ENCODE data around the gene ENGASE. TPM values are rescaled to one million over a fixed set of nuclear protein-coding genes. Genes with fewer than 3 reads are reported as not detected.

ENGASE gene
- total RNA-seq, 1 experiment from 2014 or later = 34.5 TPM

- POLR2A ChIA-PET (ENCODE audit: unreplicated experiment) = interaction anchor here (0.6 to 1.4 kb wide), 5 partner anchors 10 to 919 kb away, joined by 3 to 25 read pairs (median 7); no protein-coding TSS in a partner anchor
- peak; percentile 95 for DNase-seq
- no peaks in the 10 kb centered on the region for H3K79me2 ChIP-seq (ENCODE audit: low read length)
- peaks cover 45% of the 10 kb centered on the region for H3K4me1 ChIP-seq (ENCODE audit: insufficient read depth, low read length)
- H3K9ac ChIP-seq (ENCODE audit: low read length) = peak overlapping the region; percentile 56
- no peaks in the 10 kb centered on the region for H3K9me3 ChIP-seq (ENCODE audit: low read length)
- H3K4me2 ChIP-seq (ENCODE audit: low read length) = peak overlapping the region; percentile 81
- no peaks in the 10 kb centered on the region for H3K9me2 ChIP-seq (replicated peaks; ENCODE audit: low read length)
- intact Hi-C loops (cut with micrococcal nuclease) = loop anchor here (1.0 kb wide), 1 partner anchor 10 kb away; no protein-coding TSS in a partner anchor
- no peaks in the 10 kb centered on the region for H3F3A ChIP-seq (ENCODE audit: low read length, unreplicated experiment)
- ATAC-seq = peak; percentile 61
- no peaks in the 10 kb centered on the region for H3K36me3 ChIP-seq (ENCODE audit: low read depth, low read length)
- TF ChIP-seq EZH2phosphoT487 (IDR thresholded peaks at IDR 0.05; ENCODE audit: borderline replicate concordance, low read length) (no peak), CTCF (conservative IDR thresholded peaks at IDR 0.05; ENCODE audit: low read depth, low read length) (peak; percentile 34; the same call in 1 of the 2 replicates)
- H2AFZ ChIP-seq (ENCODE audit: low read length) = peak overlapping the region; percentile 58
- peak overlapping the region; percentile 56 for H3K4me3 ChIP-seq (ENCODE audit: low read length)
- no peaks in the 10 kb centered on the region for H3K27me3 ChIP-seq (ENCODE audit: low read length)
- no peaks in the 10 kb centered on the region for H4K20me1 ChIP-seq (ENCODE audit: low read length)
- BruUV-seq (replicated peaks) = no TSS peak
- peak overlapping the region; percentile 85 for H3K27ac ChIP-seq (ENCODE audit: low read length)
- CTCF ChIA-PET = interaction anchor here (0.5 to 2.5 kb wide), 6 partner anchors 10 to 19 kb away, joined by 4 to 32 read pairs (median 12); no protein-coding TSS in a partner anchor
Observed at GRCh38 chr17:79026376-79027273, 48.0 kb upstream of the ENGASE start.

- POLR2A ChIA-PET (ENCODE audit: unreplicated experiment) = interaction anchor here (1.4 kb wide), 2 partner anchors 9 to 31 kb away, joined by 7 to 25 read pairs; no protein-coding TSS in a partner anchor
- CTCF ChIA-PET = interaction anchor here (0.8 to 2.5 kb wide), 4 partner anchors 9 to 18 kb away, joined by 9 to 32 read pairs (median 16); no protein-coding TSS in a partner anchor
- H3K27me3 ChIP-seq (ENCODE audit: low read length) = no peaks in the 10 kb centered on the region
- H3K36me3 ChIP-seq (ENCODE audit: low read depth, low read length) = no peaks in the 10 kb centered on the region
- H3K4me3 ChIP-seq (ENCODE audit: low read length) = peak overlapping the region; percentile 56; the same call in 1 of the 2 replicates
- H3K4me2 ChIP-seq (ENCODE audit: low read length) = peak overlapping the region; percentile 81
- H4K20me1 ChIP-seq (ENCODE audit: low read length) = no peaks in the 10 kb centered on the region
- H3F3A ChIP-seq (ENCODE audit: low read length, unreplicated experiment) = no peaks in the 10 kb centered on the region
- no TSS peak for BruUV-seq (replicated peaks)
- no peaks in the 10 kb centered on the region for H3K79me2 ChIP-seq (ENCODE audit: low read length)
- peak overlapping the region; percentile 85 for H3K27ac ChIP-seq (ENCODE audit: low read length)
- no peaks in the 10 kb centered on the region for H3K9me3 ChIP-seq (ENCODE audit: low read length)
- H3K4me1 ChIP-seq (ENCODE audit: insufficient read depth, low read length) = peaks cover 45% of the 10 kb centered on the region
- peak overlapping the region; percentile 0; the same call in 1 of the 2 replicates for H3K9ac ChIP-seq (ENCODE audit: low read length)
- H3K9me2 ChIP-seq (replicated peaks; ENCODE audit: low read length) = no peaks in the 10 kb centered on the region
- no peak for TF ChIP-seq EZH2 (IDR thresholded peaks at IDR 0.05; ENCODE audit: low read length, unreplicated experiment)
- no peak overlapping the region for H2AFZ ChIP-seq (ENCODE audit: low read length)
- no peak for DNase-seq
- no peak for ATAC-seq
- intact Hi-C loops (cut with micrococcal nuclease) = no loop called here
Observed at GRCh38 chr17:79027274-79027924, 47.2 kb upstream of the ENGASE start.

GRCh38 chr17:79027925-79028491, 46.6 kb upstream of the ENGASE start:
- Histone ChIP-seq H4K20me1 (ENCODE audit: low read length) (no peaks in the 10 kb centered on the region), H3F3A (ENCODE audit: low read length, unreplicated experiment) (no peaks in the 10 kb centered on the region), H3K9ac (ENCODE audit: low read length) (no peak overlapping the region), H3K27me3 (ENCODE audit: low read length) (no peaks in the 10 kb centered on the region), H3K4me2 (ENCODE audit: low read length) (peak overlapping the region; percentile 81), H3K9me2 (replicated peaks; ENCODE audit: low read length) (no peaks in the 10 kb centered on the region), H3K79me2 (ENCODE audit: low read length) (no peaks in the 10 kb centered on the region), H3K36me3 (ENCODE audit: low read depth, low read length) (no peaks in the 10 kb centered on the region), H2AFZ (ENCODE audit: low read length) (no peak overlapping the region), H3K27ac (ENCODE audit: low read length) (no peak overlapping the region), H3K4me1 (ENCODE audit: insufficient read depth, low read length) (peaks cover 45% of the 10 kb centered on the region), H3K9me3 (ENCODE audit: low read length) (no peaks in the 10 kb centered on the region), H3K4me3 (ENCODE audit: low read length) (no peak overlapping the region)
- BruUV-seq (replicated peaks) = no TSS peak
- CTCF ChIA-PET = interaction anchor here (1.0 to 1.1 kb wide), 2 partner anchors 14 to 16 kb away, joined by 4 to 6 read pairs; no protein-coding TSS in a partner anchor
- POLR2A ChIA-PET (ENCODE audit: unreplicated experiment) = interaction anchor here (0.5 to 0.6 kb wide), 2 partner anchors 10 to 13 kb away, joined by 3 read pairs; no protein-coding TSS in a partner anchor
- intact Hi-C loops (cut with micrococcal nuclease) = no loop called here
- TF ChIP-seq CTCF (conservative IDR thresholded peaks at IDR 0.05; ENCODE audit: low read depth, low read length) (no peak), EZH2phosphoT487 (IDR thresholded peaks at IDR 0.05; ENCODE audit: borderline replicate concordance, low read length) (no peak), EZH2 (IDR thresholded peaks at IDR 0.05; ENCODE audit: low read length, unreplicated experiment) (no peak)
- no peak for ATAC-seq
- no peak for DNase-seq

Data from PC-3 (cell line).